Caco-2 (cell line): ENCODE results near the gene PRKACA. TPM values are rescaled to one million over a fixed set of nuclear protein-coding genes. Genes with fewer than 3 reads are reported as not detected.

Experiments used
- BruUV-seq: library from RNA; stranded (reverse); fragments of 400-500 nt; replicated peaks from 2 replicates; lab custom pipeline; 2021; lab: Mats Ljungman, UMichigan
- CTCF ChIA-PET: fragments of 300-600 bp; sonication (Branson Sonifier 250); formaldehyde crosslinking; loops from one replicate; lab custom pipeline; 2022; ENCODE audit warnings: antibody characterized with exemption; lab: Charles Lee
- POLR2A ChIA-PET: fragments of 300-600 bp; sonication (Branson Sonifier 250); formaldehyde crosslinking; loops from one replicate; lab custom pipeline; 2022; ENCODE audit warnings: antibody characterized with exemption; lab: Charles Lee
- DNase-seq, 2 experiments: peaks; one replicate each; pipeline versions ENCODE4 v3.0.0 to v3.0.0-alpha.2; 2020 to 2022
- H3K27me3 ChIP-seq: replicated peaks from 2 replicates; pipeline ENCODE4 v1.6.0; 2011; ENCODE audit warnings: low read length; ENCODE audit not compliant: control insufficient read depth, insufficient read depth
- H3K36me3 ChIP-seq: 2 replicates; pipeline ENCODE4 v1.5.1; 2011; ENCODE audit warnings: low read length; ENCODE audit not compliant: control insufficient read depth, insufficient read depth
- H3K4me1 ChIP-seq: fragments of 250-450 bp; sonication (Bioruptor Pico); 2 replicates; pipeline ENCODE4 v1.5.1; 2020; ENCODE audit warnings: mild to moderate bottlenecking
- H3K4me3 ChIP-seq: 2 replicates; pipeline ENCODE4 v1.5.1; 2011; ENCODE audit warnings: low read depth, mild to moderate bottlenecking, control low read depth, low read length
- H3K9me3 ChIP-seq: fragments of 250-450 bp; sonication (Bioruptor Pico); 2 replicates; pipeline ENCODE4 v1.5.1; 2020; ENCODE audit warnings: mild to moderate bottlenecking, moderate library complexity
- H3K27ac Mint-ChIP-seq: one replicate; pipeline ENCODE4 v1.8.0; 2022; ENCODE audit warnings: mixed read lengths; ENCODE audit not compliant: unreplicated experiment
- H3K27me3 Mint-ChIP-seq: one replicate; pipeline ENCODE4 v1.8.0; 2022; ENCODE audit warnings: mixed read lengths; ENCODE audit not compliant: insufficient read depth, unreplicated experiment
- H3K36me3 Mint-ChIP-seq: one replicate; pipeline ENCODE4 v1.8.0; 2022; ENCODE audit warnings: mild to moderate bottlenecking, mixed read lengths; ENCODE audit not compliant: insufficient read depth, unreplicated experiment
- H3K4me1 Mint-ChIP-seq: one replicate; pipeline ENCODE4 v1.8.0; 2022; ENCODE audit warnings: low read depth, mixed read lengths; ENCODE audit not compliant: unreplicated experiment
- H3K4me3 Mint-ChIP-seq: one replicate; pipeline ENCODE4 v1.8.0; 2022; ENCODE audit warnings: mild to moderate bottlenecking, moderate library complexity, mixed read lengths; ENCODE audit not compliant: unreplicated experiment
- H3K9me3 Mint-ChIP-seq: one replicate; pipeline ENCODE4 v1.8.0; 2022; ENCODE audit warnings: mixed read lengths; ENCODE audit not compliant: unreplicated experiment
- CTCF ChIP-seq, 2 experiments: fragments of 200-600 bp in 1 of 2; IDR thresholded peaks; 1 replicate in 1 of 2; 2 replicates in 1 of 2; pipeline versions ENCODE4 v1.5.1 to v1.8.0; 2011 to 2022; ENCODE audit warnings: antibody characterized with exemption in 1 of 2, control low read depth in 1 of 2, inconsistent platforms in 1 of 2, low read depth in 1 of 2, low read length in 1 of 2, mild to moderate bottlenecking in 1 of 2, moderate library complexity in 1 of 2; ENCODE audit not compliant: insufficient read depth in 1 of 2, severe bottlenecking in 1 of 2, unreplicated experiment in 1 of 2
- intact Hi-C: fragments of 100-400 bp; cut with micrococcal nuclease; formaldehyde crosslinking; loops from one replicate; pipeline ENCODE4 v1.10.0; 2022; ENCODE audit not compliant: unreplicated experiment
- total RNA-seq: library from RNA; stranded (reverse); gene quantifications from 2 replicates; pipeline ENCODE4 v1.2.3, GENCODE V29; 2022

PRKACA gene
- total RNA-seq, 1 experiment from 2014 or later, result 51.9 TPM

- Histone ChIP-seq H3K4me1 (peaks cover 5% of the 10 kb centered on the region), H3K36me3 (no peaks in the 10 kb centered on the region), H3K27me3 (no peaks in the 10 kb centered on the region), H3K4me3 (no peak overlapping the region), H3K9me3 (no peaks in the 10 kb centered on the region)
- no peak overlapping the region for H3K4me3 Mint-ChIP-seq
- BruUV-seq, result no TSS peak
- TF ChIP-seq CTCF (IDR thresholded peaks at IDR 0.05; ENCODE audit: insufficient read depth in 1 of 2, low read depth in 1 of 2, low read length in 1 of 2, severe bottlenecking in 1 of 2, unreplicated experiment in 1 of 2), result no peak
- no peaks in the 10 kb centered on the region for H3K27me3 Mint-ChIP-seq
- H3K27ac Mint-ChIP-seq, result no peak overlapping the region
- intact Hi-C loops, result no loop called here
- ChIA-PET POLR2A (no interaction called here), CTCF (interaction anchor here (0.7 to 4.0 kb wide), 2 partner anchors 23 to 244 kb away, joined by 3 to 16 read pairs; partner anchors contain the start of gene ASF1B)
- peaks cover 6% of the 10 kb centered on the region for H3K4me1 Mint-ChIP-seq
- DNase-seq, result peak in 1 of 2 experiments; percentile 51
- H3K9me3 Mint-ChIP-seq, result no peaks in the 10 kb centered on the region
- H3K36me3 Mint-ChIP-seq, result peaks cover 13% of the 10 kb centered on the region
Observed at GRCh38 chr19:14113762-14114414, 3.7 kb downstream of the PRKACA start.

GRCh38 chr19:14112809-14113385 lies 4.7 kb downstream of the PRKACA start:
- Histone ChIP-seq H3K36me3 (no peaks in the 10 kb centered on the region), H3K4me3 (no peak overlapping the region), H3K4me1 (no peaks in the 10 kb centered on the region), H3K9me3 (no peaks in the 10 kb centered on the region), H3K27me3 (no peaks in the 10 kb centered on the region)
- Mint-ChIP-seq H3K27me3 (no peaks in the 10 kb centered on the region), H3K4me3 (no peak overlapping the region), H3K36me3 (peaks cover 6% of the 10 kb centered on the region), H3K27ac (no peak overlapping the region), H3K9me3 (no peaks in the 10 kb centered on the region), H3K4me1 (no peaks in the 10 kb centered on the region)
- CTCF ChIA-PET, result interaction anchor here (4.0 kb wide), 1 partner anchor 24 kb away, joined by 16 read pairs; the partner anchor contains the start of gene ASF1B
- POLR2A ChIA-PET, result no interaction called here
- DNase-seq, result no peak
- intact Hi-C loops, result no loop called here
- BruUV-seq, result no TSS peak
- no peak for TF ChIP-seq CTCF (IDR thresholded peaks at IDR 0.05; ENCODE audit: insufficient read depth in 1 of 2, low read depth in 1 of 2, low read length in 1 of 2, severe bottlenecking in 1 of 2, unreplicated experiment in 1 of 2)

GRCh38 chr19:14112051-14112808 lies 5.3 kb downstream of the PRKACA start:
- POLR2A ChIA-PET, result interaction anchor here (0.6 kb wide), 1 partner anchor 31 kb away, joined by 5 read pairs; no protein-coding TSS in a partner anchor
- H3K4me3 ChIP-seq, result no peak overlapping the region
- no TSS peak for BruUV-seq
- no peaks in the 10 kb centered on the region for H3K9me3 ChIP-seq
- H3K4me1 Mint-ChIP-seq, result no peaks in the 10 kb centered on the region
- no peaks in the 10 kb centered on the region for H3K4me1 ChIP-seq
- DNase-seq, result no peak
- H3K27me3 ChIP-seq, result no peaks in the 10 kb centered on the region
- CTCF ChIA-PET, result no interaction called here
- H3K9me3 Mint-ChIP-seq, result no peaks in the 10 kb centered on the region
- intact Hi-C loops, result no loop called here
- no peak for TF ChIP-seq CTCF (IDR thresholded peaks at IDR 0.05; ENCODE audit: insufficient read depth in 1 of 2, low read depth in 1 of 2, low read length in 1 of 2, severe bottlenecking in 1 of 2, unreplicated experiment in 1 of 2)
- H3K27me3 Mint-ChIP-seq, result no peaks in the 10 kb centered on the region
- H3K36me3 ChIP-seq, result no peaks in the 10 kb centered on the region
- H3K36me3 Mint-ChIP-seq, result no peaks in the 10 kb centered on the region
- H3K4me3 Mint-ChIP-seq, result no peak overlapping the region
- H3K27ac Mint-ChIP-seq, result no peak overlapping the region
